ENCODE measurements around the gene RNF187. TPM values are rescaled to one million over a fixed set of nuclear protein-coding genes. Genes with fewer than 3 reads are reported as not detected.

The RNF187 gene
- total RNA-seq, 6 experiments from 2014 or later, result 110 to 143 (median 130) TPM

DNA sequence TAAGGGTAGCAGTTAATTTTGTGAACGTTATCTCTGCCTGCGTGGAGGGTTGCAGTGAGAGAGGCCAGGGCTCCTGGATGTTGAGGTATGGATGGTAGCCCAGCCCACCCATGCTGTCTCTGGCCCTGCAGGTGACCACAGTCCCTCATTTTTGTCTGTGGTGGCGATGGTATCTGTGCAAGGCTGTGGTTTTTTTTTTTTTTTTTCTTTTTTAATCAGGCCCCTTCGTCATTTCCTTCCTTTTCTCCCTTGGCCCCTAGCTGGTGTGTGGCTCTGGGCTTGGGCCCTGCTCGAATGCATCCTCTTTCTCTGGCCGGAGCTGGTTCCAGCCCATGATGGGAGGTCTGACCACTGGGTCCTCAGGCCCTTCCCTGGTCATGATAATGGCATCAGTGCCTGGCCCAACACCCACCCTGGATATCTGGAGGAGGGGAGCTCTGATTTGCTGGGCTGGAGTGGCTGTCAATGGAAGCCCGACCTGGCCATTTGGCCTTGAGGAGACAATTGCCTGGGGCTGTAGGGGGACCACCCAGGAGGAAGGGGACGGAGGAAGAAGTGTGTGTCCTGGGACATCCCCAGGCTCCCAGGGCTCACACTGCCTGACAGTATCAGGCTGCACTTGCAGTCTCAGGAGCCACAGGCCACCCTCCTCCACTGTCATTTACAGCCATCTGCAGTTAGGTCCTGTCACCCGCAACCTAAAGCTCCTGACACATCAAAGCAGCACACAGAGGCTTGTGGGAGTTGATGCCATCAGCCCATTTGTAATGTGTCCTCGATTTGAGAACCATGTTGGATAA lies 8.1 kb upstream of the RNF187 start:
- Mint-ChIP-seq H3K4me3 (no peak overlapping the region), H3K27ac (no peak overlapping the region), H3K27me3 (ENCODE audit: insufficient read depth) (peaks cover 24% of the 10 kb centered on the region)

DNA sequence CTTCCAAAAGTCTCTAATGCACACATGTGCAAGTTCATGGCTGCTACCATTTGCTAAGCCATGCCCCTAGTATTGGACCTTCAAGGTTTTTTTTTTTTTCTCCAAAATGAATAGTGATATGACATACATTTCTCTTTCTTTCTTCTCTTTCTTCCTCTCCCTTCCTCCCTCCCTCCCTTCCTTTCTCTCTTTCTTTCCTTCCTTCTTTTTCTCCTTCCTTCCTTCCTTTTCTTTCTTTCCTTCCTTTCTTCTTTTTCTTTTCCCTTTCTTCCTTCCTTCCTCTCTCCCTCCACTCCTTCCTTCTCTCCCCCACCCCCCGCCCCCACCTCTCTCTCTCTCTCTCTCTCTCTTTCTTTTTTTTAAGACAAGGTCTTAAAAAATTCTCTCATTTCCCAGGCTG lies 3.4 kb upstream of the RNF187 start:
- TF ChIP-seq, protein P1, sequence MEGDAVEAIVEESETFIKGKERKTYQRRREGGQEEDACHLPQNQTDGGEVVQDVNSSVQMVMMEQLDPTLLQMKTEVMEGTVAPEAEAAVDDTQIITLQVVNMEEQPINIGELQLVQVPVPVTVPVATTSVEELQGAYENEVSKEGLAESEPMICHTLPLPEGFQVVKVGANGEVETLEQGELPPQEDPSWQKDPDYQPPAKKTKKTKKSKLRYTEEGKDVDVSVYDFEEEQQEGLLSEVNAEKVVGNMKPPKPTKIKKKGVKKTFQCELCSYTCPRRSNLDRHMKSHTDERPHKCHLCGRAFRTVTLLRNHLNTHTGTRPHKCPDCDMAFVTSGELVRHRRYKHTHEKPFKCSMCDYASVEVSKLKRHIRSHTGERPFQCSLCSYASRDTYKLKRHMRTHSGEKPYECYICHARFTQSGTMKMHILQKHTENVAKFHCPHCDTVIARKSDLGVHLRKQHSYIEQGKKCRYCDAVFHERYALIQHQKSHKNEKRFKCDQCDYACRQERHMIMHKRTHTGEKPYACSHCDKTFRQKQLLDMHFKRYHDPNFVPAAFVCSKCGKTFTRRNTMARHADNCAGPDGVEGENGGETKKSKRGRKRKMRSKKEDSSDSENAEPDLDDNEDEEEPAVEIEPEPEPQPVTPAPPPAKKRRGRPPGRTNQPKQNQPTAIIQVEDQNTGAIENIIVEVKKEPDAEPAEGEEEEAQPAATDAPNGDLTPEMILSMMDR (IDR thresholded peaks at IDR 0.05), result no peak
- Mint-ChIP-seq H3K4me1 (ENCODE audit: low read depth) (peaks cover 15% of the 10 kb centered on the region), H3K9me3 (no peaks in the 10 kb centered on the region), H3K4me3 (no peak overlapping the region), H3K27me3 (ENCODE audit: insufficient read depth) (peaks cover 15% of the 10 kb centered on the region), H3K36me3 (ENCODE audit: low read depth) (no peaks in the 10 kb centered on the region), H3K27ac (no peak overlapping the region)
- no peak for DNase-seq

More for the DNA sequence above, 8.1 kb upstream of the RNF187 start:
- no peaks in the 10 kb centered on the region for H3K36me3 Mint-ChIP-seq (ENCODE audit: low read depth)
- no peak for DNase-seq
- TF ChIP-seq, protein P1 (IDR thresholded peaks at IDR 0.05), result no peak
- H3K9me3 Mint-ChIP-seq, result no peaks in the 10 kb centered on the region
- no peaks in the 10 kb centered on the region for H3K4me1 Mint-ChIP-seq (ENCODE audit: low read depth)

DNA sequence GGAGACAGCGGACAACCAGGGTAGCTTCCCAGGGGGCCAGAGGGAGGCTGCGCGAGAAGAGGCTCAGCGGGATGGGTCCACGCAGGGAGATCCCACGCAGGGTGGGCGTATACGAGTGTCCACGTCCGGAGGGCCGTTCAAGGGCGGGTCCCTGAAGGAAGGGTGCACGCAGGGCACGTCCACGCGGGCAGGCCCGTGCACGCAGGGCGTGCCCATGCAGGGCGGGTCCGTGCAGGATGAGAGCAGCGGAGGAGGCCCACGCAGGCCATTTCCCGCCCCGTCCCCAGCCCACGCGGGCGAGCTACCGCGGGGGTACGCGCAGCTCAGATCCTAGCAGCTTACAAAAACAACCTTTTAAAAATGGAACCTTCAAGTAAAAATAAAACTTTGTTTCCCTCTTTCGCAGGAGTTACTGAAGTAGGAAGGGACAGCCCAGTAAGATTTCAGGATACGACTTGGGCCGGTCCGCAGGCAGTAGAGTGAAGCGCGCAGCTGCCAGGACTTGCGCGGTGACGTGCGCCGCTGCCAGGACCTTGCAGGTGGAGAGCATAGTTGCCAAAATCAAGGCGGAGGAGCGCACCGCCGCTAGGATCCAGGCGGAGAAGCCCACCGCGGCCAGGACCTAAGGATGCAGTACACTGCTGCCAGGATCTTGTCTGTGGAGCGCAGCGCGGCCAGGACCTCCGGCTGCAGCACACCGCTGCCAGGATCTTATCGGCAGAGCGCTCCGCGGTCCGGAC lies 416 bp upstream of the RNF187 start:
- Mint-ChIP-seq H3K27ac (peak overlapping the region; percentile 100), H3K9me3 (no peaks in the 10 kb centered on the region), H3K36me3 (ENCODE audit: low read depth) (peaks cover 13% of the 10 kb centered on the region), H3K27me3 (ENCODE audit: insufficient read depth) (peaks cover 6% of the 10 kb centered on the region), H3K4me1 (ENCODE audit: low read depth) (peaks cover 35% of the 10 kb centered on the region), H3K4me3 (peak overlapping the region; percentile 95)
- TF ChIP-seq, protein P1 (IDR thresholded peaks at IDR 0.05), result peak; percentile 15; the same call in 1 of the 2 replicates
- DNase-seq, result peak; percentile 73

DNA sequence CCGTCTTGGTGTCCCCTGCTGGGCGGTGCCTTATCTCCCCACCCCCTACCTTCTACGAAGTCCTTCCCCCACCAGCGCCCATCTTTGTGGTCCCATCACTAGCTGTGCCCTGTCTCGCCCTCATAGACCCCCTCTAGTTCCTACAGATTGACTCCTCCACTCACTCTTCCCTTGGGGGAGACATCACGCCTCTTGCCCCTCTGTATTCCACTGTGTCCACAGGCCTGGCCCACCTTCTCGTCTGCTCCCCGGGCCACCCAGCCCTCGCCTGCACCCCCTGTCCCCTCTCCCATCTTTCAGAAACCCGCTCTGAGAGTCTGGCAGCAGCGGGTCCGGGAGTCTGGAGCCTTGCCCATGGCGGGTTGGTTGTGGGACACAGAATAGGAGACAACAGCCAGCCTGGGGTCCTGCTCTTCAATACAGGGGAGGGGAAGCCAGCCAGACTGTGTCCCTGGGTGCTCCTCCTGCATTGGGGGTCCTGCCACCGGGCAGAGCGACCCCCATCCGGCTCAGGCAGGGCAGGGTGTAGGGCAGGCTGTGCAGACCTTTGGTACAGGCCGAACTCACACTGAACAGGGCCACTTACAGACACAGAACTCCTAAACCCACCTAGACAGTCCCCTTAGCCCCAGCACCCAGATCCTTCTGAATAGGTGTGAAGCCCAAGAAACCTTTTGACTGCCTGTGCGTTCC lies 1.1 kb downstream of the RNF187 start:
- H3K27ac Mint-ChIP-seq, result peak overlapping the region; percentile 71
- H3K36me3 Mint-ChIP-seq (ENCODE audit: low read depth), result peaks cover 16% of the 10 kb centered on the region
- peak overlapping the region; percentile 93 for H3K4me3 Mint-ChIP-seq
- H3K4me1 Mint-ChIP-seq (ENCODE audit: low read depth), result peaks cover 35% of the 10 kb centered on the region
- H3K27me3 Mint-ChIP-seq (ENCODE audit: insufficient read depth), result peaks cover 1% of the 10 kb centered on the region; the same call in 1 of the 2 replicates
- no peaks in the 10 kb centered on the region for H3K9me3 Mint-ChIP-seq
- DNase-seq, result no peak
- TF ChIP-seq, protein P1 (IDR thresholded peaks at IDR 0.05), result no peak

- peaks cover 22% of the 10 kb centered on the region for H3K36me3 Mint-ChIP-seq (ENCODE audit: low read depth)
Observed at GRCh38 chr1:228488818-228489674, 1.9 kb downstream of the RNF187 start.

More at GRCh38 chr1:228488818-228489674, 1.9 kb downstream of the RNF187 start:
- H3K4me3 Mint-ChIP-seq, result peak overlapping the region; percentile 93
- no peak for DNase-seq
- H3K27ac Mint-ChIP-seq, result peak overlapping the region; percentile 71; the same call in 1 of the 2 replicates
- TF ChIP-seq, protein P1 (IDR thresholded peaks at IDR 0.05), result no peak
- H3K27me3 Mint-ChIP-seq (ENCODE audit: insufficient read depth), result peaks cover 1% of the 10 kb centered on the region; the same call in 1 of the 2 replicates
- H3K4me1 Mint-ChIP-seq (ENCODE audit: low read depth), result peaks cover 35% of the 10 kb centered on the region
- H3K9me3 Mint-ChIP-seq, result no peaks in the 10 kb centered on the region

Measured in HFFc6 (cell line).